Retina (tissue), 1 donor: ENCODE measurements around the gene MTUS2.
"Not testable (repeated sequence)": the region's sequence is repeated elsewhere in the genome, so short reads cannot be mapped to it uniquely, and the experiment has no call there.

Source experiments
- DNase-seq: peaks from one replicate; pipeline ENCODE4 v3.0.0-alpha.2; 2016

Gene MTUS2

DNA sequence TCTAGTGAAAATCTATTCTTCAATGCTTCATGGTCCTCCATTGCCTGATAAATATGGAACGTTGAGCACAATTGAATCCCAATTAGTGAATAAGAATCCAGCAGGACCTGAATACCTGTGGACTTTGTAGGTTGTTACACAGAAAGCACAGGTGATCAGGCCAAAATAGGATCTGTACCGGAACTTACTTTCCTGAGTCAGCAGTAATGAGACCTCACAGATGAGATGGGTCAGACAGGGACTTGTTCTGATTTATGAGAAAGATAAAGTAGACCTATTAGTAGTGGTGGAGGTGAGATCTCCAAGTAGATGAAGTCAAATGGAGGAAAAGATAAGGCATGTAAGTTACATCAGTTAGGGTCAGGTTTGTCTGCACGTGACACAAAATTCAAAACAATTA is 351.1 kb downstream of the MTUS2 start:
- DNase-seq = no peak

DNA sequence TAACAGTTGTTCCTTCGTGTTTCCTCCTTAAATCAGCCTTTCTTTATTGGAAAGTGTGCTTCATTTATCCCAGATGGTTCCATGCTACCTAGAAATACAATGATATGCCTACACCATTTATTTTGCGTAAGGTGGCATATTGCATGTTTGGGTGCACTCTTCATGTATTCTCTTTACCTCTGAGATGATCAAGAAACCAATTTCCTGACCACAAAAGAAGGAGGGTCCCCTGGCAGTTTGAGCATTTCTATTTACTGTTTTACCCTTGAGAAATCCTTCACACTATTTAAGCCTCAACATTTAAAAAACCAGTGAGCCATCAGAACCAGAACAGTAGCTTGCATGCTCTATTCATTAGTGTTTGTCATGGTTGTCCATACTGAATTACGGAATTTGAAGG is 354.0 kb downstream of the MTUS2 start:
- no peak for DNase-seq

DNA sequence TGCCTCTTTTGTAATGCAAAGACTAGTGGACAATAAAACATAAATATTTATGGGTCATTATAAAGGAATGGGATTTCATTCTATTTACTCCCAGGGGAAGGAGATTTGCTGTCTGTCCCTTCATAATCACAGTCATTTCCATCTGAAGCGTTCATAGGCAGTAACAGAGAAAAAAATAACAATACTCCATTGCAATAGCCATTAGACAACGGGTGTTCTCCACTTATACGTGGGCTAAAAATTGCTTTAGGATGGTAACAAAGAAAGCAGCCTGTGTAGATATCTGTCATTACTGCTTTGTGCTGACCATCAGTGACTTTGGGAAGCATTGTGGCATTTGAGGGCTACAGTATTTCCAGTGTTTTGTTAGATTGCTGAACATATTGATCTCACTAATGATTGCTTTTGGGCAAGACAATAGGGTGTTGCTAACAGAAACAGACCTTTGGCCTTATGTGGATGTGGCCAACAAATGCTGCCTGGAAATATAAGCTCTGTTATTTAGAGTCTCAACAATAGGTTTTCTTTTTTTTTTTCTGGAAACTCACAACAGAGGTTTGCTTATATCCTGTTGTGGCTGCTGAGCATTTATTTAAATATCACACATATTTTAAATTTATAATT is 355.2 kb downstream of the MTUS2 start:
- no peak for DNase-seq

DNA sequence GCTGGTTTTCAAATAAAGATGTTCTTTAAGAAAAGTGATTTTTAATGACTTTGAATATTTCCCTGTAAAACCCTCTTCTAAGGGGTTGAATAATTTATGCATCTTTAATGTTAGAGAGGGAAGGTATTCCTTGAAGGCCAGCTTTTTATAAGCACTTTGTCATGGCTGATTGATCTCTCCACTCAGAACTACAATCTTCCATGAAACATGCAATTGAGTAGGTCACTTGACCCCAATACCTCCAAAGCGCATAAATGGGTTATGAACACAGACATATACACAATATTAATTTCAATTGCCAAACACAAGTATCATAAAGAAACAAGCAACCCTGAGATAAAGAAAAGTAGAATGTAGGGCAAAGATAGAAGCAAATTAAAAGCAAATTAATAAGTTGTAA is 359.9 kb downstream of the MTUS2 start:
- no peak for DNase-seq

DNA sequence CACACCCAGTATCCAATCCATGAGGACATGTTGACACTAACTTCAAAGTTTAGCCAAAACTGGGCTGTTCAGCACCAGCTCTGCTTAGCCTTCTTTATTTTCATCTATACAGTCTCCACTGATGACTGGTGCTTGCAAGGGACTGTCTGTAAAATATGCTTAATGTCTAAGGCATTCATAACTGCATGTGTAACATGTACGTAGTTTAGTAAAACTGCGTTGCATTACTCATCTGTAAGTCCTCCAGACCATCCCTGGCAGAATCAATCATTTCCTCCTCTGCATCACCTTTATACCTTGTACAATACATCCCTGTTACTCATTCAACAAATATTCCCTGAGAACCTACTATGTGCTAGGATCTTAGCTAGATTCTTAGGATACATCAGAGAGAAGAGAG is 362.1 kb downstream of the MTUS2 start:
- DNase-seq = no peak

DNA sequence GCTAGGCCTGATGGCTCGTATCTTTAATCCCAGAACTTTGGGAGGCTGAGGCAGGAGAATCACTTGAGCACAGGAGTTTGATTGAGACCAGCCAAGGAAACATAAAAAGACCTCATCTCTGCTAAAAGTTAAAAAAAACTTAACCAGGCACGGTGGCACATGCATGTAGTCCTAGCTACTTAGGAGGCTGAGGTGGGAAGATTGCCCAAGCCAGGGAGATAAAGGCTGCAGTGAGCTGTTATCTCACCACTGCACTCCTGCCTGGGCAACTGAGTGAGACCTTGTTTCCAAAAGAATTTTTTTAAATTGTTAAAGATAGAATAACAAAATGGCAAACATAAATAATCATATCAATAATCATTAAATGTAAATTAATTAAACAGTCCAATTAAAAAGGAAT is 365.8 kb downstream of the MTUS2 start:
- DNase-seq = no peak

DNA sequence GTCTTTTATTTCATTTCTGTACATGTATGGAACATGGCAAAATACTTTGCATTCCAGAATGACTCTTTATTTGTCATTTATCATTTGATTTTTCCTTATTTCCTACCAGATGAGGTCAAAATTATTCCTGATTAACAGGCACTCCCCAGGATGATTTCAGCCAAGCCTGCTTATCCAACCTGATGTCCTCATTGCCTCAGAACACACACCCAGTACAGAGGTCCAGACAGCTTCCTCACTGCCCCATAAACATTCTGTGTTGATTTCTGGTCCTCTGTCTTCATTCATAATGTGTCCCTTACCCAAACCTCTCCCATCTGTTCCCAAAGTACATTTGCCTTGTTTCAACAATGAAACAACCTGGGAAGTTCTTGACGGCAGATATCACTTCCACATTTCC is 367.4 kb downstream of the MTUS2 start:
- DNase-seq = no peak

DNA sequence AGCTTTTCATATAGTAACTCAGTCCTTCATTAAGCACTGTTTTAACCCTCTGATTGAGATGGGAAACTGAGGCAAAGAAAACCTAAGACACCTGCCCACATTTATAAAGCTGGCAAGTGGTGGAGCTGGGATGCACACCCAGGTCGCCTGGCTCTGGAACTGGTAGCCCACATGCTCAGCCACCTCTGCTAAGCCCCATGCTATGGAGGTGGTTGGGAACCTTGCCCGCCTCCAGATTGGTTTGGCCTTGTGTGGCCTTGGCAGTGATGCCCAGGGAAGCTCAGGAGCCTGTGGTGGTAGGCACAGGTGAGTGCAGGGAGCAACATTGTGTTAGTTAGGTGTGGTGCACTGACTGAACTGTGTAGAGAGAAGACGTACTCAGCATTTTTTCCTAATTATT is 370.2 kb downstream of the MTUS2 start:
- no peak for DNase-seq

DNA sequence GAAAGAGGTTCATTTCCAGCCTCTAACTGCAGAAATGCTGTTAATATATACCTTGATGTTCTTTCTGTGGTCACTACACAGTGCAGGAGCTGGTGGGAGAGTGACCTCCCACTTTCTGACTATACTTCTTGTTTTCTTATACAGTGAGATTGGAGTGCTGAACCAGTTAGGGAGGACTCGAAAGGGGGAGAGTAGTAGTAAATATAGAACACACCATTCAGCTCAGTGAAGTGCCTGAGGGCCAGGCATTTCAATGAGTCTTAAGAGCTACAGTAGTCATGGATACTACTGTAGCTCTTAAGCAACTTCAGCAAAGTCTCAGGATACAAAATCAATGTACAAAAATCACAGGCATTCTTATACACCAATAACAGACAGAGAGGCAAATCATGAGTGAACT is 372.9 kb downstream of the MTUS2 start:
- DNase-seq = no peak

DNA sequence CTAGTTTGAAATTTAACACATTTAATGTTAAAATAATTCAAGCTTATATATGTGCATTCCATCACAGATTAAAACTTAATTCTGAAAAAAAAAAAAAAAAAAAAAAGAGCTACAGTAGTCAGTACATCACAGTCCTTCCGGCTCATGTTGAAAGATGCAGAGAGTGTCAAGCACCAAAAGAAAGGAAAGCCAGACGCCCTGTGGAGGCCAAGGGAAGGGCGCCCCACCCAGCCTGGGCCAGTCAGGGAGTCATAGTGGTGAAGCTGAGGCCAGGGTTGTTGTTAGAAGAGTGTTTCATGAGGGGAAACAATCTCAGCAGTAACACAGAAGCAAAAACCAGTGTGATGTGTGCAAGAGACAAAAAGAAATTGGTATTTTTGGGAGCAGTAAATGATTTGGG is 375.3 kb downstream of the MTUS2 start:
- DNase-seq = no peak

DNA sequence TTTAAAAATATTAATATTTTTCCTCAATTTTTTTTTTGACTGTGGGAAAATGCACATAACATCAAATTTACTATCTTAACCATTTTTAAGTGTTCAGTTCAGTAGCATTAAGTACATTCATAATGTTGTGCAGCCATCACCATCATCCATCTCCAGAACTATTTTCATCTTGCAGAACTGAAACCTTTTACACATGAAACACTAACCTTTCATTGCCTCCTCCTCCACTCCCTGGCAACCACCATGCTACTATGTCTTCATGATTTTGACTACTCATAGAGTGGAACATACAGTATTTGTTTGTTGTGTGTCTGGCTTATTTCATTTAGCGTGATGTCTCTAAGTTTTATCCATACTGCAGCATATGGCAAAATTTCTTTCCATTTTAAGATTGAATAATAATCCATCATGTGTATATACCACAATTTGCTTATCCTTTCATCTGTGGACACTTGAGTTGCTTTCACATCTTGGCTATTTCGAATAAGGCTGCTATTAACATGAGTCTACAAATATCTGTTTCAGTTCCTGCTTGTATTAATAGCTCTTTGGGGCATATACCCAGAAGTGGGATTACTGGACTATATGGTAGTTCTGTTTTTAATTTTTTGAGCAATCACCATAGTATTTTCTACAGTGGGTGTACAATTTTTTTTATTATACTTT is 376.4 kb downstream of the MTUS2 start:
- DNase-seq = no peak

DNA sequence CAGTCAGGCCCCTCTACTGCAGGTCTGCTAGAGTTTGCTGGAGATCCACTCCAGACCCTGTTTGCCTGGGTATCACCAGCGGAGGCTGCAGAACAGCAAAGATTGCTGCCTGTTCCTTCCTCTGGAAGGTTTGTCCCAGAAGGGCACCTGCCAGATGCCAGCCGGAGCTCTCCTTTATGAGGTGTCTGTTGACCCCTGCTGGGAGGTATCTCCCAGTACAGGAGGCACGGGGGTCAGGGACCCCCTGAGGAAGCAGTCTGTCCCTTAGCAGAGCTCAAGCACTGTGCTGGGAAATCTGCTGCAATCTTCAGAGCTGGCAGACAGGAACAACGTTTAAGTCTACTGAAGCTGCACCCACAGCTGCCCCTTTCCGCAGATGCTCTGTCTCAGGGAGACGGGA is 382.6 kb downstream of the MTUS2 start:
- DNase-seq = not testable (repeated sequence)

DNA sequence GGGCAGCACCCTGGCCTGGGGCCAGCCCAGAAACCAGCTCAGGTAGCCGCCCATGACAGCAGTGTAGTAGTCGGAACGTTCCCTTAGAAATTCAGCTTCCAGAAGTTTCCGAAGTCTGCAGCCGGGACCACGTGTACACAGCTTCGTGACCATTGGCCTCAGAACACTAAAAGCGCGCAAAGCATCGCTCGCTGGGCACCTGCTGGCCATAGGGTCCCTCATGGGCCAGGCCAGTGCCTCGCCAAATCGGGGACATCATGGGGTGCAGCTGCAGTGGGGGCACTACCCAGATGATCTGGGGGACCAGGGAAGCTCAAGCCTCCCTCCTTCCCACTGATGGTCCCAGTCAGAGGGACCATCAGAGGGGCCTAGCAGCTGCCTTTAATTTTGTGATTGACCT is 384.5 kb downstream of the MTUS2 start:
- DNase-seq = no peak

DNA sequence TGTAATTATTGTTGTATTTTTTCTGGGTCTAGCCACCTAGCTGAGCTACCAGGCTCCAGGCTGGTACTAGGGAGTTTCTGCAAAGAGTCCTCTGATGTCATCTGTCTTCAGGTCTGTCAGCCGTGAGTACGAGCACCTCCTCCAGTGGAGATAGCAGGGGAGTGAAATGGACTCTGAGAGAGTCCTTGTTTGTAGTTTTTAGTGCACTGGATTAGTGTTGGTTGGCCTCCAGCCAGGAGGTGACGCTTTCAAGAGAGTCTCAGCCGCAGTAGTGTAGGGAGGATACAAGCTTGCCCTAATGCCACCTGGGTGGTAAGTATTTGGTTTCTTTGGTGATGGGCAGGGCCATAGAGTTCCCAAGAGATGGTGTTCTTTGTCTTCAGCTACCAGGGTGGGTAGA is 390.5 kb downstream of the MTUS2 start:
- DNase-seq = no peak

DNA sequence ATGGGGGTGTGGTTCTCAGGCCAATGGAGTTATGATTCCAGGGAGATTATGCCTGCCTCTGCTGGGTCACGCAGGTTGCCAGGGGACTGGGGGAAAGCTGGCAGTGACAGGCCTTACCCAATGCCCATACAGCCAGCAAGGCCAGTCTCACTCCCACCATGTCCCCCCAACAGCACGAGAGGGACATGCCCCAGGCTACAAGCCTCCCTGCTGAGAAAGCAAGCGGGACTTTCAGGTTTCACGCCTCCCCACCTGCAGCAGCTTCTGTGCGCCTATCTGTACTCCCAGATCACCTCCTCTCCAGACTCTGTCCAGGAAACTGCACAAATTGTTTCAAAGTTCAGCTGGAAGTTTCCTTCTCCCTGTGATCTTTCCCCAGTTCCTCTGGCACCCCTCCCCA is 391.0 kb downstream of the MTUS2 start:
- DNase-seq = not testable (repeated sequence)

DNA sequence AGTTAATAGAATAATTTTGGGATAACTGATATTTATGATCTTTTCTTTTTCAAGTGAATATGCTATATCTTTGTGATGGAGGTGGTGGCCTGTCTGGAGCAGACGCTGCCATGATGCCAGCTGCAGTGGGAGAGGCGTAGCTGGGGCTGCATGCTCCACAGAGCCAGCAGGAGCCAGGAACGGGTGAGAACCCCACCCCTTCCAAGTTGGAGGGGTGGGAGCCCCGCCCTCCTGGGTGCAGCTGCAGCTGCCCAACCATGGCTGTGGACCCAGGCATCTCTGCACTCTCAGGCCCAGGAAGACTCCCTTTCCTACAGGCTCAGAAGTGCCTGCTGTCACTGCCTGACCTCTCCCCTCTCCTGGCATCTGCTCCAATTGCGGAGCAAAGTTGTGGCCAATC is 402.3 kb downstream of the MTUS2 start:
- no peak for DNase-seq

DNA sequence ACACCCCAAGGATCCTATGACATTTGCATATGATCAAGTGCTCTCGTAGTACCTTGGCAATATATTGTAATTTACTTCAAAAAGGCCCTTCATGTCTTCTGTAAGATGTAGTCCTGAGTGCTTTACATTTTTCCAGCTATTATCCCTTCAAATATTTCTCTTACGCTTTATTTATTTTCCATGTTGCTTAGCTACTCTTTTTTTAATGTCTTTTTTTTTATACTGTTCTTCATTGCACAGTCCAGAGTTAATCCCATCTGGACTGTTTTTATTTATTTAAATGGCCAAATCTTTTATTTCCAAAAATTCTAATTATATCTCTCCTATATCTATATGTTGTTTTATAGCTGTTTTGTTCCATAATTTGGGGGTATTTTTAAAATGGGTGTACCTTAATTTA is 404.1 kb downstream of the MTUS2 start:
- DNase-seq = no peak

DNA sequence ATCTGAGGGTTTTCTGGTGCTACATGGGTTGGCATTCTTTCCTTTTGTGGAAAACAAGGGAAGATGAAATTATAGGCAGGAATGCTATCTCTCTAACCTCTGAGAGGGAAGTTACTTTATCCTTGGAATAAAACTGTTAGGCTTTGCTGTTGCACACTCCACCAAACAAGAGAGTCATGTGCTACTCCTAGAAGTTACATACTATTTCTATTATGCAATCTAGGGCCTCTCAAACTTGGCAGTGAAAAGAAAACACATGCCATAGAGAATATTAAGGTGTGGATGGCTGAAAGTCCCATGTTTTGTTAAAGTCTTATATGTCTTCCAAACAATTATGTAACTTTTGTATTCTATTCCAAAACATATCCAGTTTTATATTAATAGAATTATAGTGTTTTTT is 407.4 kb downstream of the MTUS2 start:
- no peak for DNase-seq

DNA sequence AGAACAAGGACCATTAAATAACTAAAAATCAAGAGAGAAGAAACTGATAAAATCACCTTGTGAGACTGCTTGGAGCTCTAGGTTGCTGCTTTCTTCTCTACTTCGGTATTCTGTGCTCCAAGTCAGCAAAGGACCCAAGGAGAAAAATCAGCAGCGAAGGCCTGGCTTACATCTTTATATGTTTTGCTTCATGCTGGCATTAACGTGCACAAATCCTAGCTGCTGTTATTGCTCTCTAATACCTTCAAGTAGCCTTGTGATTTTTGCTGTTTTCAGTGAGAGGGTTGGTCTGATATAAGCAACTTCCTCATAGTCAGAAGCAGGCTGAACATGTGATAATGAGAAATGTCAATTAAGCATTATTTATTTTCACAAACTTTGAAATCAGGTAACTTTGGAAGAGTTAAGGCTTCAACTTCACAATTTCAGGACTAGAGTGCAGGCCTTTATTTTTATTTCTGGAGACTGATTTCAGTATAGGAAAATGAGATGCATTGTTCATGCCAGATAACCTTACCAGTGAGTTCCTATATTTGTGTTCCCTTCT is 410.2 kb downstream of the MTUS2 start:
- DNase-seq = no peak

DNA sequence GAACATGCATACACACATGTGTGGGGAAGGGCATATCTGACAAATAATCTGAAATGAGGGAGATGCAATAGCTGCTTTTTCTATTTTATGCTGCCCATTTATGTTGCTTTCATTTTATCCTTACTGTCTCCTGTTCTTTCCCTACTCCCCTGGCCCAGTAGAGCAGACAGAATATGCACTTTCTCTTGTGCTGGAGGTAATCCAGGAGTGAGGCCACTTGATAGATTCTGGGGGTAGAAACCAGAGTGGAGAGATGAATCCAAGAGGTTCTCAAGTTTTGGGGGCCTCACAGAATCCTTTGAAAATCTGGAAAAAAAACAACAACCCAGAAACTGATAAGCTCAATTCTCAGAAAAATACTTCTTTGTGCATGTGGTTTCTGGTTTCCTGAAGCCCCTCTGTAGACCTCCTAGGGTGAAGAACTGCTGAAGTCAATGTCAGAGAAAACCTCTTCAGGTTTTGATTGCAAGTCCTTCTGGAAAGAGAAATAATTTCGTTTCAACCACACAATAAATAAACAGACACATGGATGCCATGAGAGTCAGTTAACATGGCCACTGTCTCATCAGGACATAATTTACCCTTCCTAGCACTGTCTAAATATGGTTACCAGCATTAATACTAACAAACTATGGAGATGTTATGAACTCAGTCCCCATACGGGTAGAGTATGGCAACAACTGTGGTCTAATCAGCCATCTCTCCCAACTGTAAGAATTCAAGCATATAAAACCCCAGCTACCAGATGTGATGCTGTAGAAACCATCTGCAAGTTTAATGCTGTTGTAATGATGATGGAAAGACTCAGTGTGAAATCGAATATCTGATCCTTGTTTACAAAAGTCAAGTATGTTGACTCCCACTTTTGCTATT is 419.8 kb downstream of the MTUS2 start:
- DNase-seq = no peak

DNA sequence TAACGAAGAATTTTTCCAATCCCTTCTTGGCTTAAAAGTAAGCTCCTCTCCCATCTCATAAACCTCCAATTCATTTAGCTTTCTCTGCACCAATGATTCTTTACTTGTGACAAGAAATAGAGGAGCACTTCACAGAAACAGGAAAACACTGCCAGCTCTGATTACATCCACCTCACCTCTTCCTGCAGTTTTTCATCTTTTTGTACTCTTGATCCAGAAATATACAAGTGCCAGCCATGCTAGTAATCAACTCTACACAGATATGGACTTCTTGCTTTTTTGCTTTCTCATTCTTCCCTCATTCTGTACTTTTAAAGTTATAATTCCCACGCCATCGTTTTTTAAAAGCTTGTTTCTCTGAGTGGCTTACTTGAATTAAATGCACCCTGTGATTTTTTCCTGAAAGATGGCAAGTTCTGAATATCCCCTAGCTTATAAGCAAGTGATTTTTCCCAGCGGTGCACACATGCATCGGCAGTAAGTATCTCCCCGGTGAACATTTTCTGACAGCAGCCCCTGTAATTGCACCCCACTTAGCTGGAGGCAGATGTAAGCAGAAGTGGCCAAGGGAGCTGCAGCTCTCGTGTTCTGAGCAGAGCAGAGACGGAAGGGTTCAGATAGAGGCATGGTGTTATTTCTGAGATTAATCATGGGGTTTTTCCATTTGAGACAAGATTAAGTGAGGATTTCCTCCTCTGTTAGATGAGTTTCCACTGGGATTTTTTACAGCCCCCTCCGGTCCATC is 434.7 kb downstream of the MTUS2 start:
- DNase-seq = peak; percentile 53

DNA sequence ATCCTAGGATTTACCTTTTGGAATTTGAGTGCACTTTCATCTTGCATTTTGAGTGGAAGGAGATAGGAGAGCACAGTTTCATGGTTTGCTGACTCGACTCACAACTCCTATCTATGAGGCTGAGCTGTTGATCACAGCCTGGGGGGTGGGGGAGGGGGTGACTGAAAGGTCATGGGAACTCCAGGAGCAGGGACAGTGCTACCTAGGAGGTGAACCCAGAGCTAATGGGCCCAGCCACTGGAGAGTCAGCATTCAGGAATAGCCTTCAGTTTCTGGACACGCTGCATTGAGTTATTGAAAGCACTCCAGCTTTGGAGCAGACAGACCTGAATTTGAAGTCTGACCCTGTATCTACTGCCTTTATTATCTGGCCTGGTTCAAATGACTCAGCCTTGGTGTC is 435.4 kb downstream of the MTUS2 start:
- DNase-seq = peak; percentile 13

DNA sequence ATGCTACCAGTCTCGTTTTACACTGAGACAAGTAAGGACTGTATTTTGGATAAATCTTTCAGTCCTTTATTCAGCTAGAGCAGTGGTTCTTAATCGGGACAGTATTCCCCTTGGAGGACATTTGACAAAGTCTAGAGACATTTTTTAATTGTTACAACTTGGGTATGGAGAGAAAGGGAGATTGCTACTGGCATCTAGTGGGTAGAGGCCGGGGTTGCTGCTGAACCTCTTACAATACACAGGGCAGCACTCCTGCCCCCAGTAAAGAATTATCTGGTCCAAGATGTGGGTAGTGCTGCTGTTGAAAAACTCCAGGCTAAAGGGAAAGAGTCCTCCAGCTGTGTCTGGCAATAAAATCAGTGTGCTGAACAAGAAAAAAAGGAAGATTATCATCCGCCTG is 440.5 kb downstream of the MTUS2 start:
- DNase-seq = no peak
